GM12878 (cell line): ENCODE data around the gene CPLX1. TPM values are rescaled to one million over a fixed set of nuclear protein-coding genes. Genes with fewer than 3 reads are reported as not detected.

Experiments
- ATAC-seq: fragments of 200-7000 bp; cut with Tn5 transposase; 3 replicates; pipeline ENCODE4 v1.9.1; 2020; ENCODE audit warnings: mild to moderate bottlenecking, moderate library complexity
- BruUV-seq: library from RNA; stranded (reverse); fragments of 400-500 nt; replicated peaks from 2 replicates; lab custom pipeline; 2021; lab: Mats Ljungman, UMichigan
- CTCF ChIA-PET: fragments of 300-600 bp; sonication (Branson Sonifier 250); formaldehyde crosslinking; extraction: SDS; loops from one replicate; lab custom pipeline; 2021; ENCODE audit warnings: inconsistent platforms; lab: Yijun Ruan, JAX
- POLR2A ChIA-PET: fragments of 350-600 bp; formaldehyde crosslinking; extraction: SDS; loops from one replicate; lab custom pipeline; 2021; ENCODE audit warnings: inconsistent platforms; lab: Charles Lee
- RAD21 ChIA-PET: fragments of 300-600 bp; sonication (Branson Sonifier 250); formaldehyde crosslinking; loops from one replicate; lab custom pipeline; 2023; ENCODE audit warnings: antibody characterized with exemption; ENCODE audit not compliant: unreplicated experiment; lab: Charles Lee
- SMC1A ChIA-PET: fragments of 300-600 bp; sonication (Branson Sonifier 250); formaldehyde crosslinking; loops from one replicate; lab custom pipeline; 2023; ENCODE audit not compliant: unreplicated experiment, uncharacterized antibody; lab: Charles Lee
- DNase-seq: peaks from one replicate; pipeline ENCODE4 v3.0.0-alpha.2; 2011; ENCODE audit warnings: low read depth, low spot score
- FAIRE-seq: peaks from 3 replicates; lab custom pipeline; 2011; peaks lifted over from hg19 to GRCh38; lab: Jason Lieb, UNC
- H2AFZ ChIP-seq: 2 replicates; pipeline ENCODE4 v1.6.0; 2011; ENCODE audit warnings: low read depth, low read length, control low read depth; ENCODE audit not compliant: control insufficient read depth
- H3K27ac ChIP-seq: 2 replicates; pipeline ENCODE4 v1.5.1; 2011; ENCODE audit warnings: control low read depth; ENCODE audit not compliant: control insufficient read depth, insufficient read depth
- H3K27me3 ChIP-seq, 2 experiments: replicated peaks in 1 of 2; 2 replicates each; pipeline versions ENCODE4 v1.6.0 to v1.6.1; 2011; ENCODE audit warnings: low read length in 1 of 2; ENCODE audit not compliant: control insufficient read depth in 2 of 2, insufficient read depth in 2 of 2
- H3K36me3 ChIP-seq, 2 experiments: 2 replicates each; pipeline ENCODE4 v1.5.1; 2011; ENCODE audit warnings: low read length in 1 of 2; ENCODE audit not compliant: control insufficient read depth in 2 of 2, insufficient read depth in 2 of 2
- H3K4me1 ChIP-seq: 2 replicates; pipeline ENCODE4 v1.6.1; 2011; ENCODE audit warnings: mild to moderate bottlenecking, low read length, moderate library complexity, mixed read lengths; ENCODE audit not compliant: control insufficient read depth, insufficient read depth
- H3K4me2 ChIP-seq: 2 replicates; pipeline ENCODE4 v1.6.0; 2011; ENCODE audit warnings: control low read depth; ENCODE audit not compliant: control insufficient read depth, insufficient read depth
- H3K4me3 ChIP-seq: fragments of 200-600 bp; sonication (generic); 2 replicates; pipeline ENCODE4 v1.5.1; 2016
- H3K79me2 ChIP-seq: 2 replicates; pipeline ENCODE4 v1.6.0; 2011; ENCODE audit warnings: low read length; ENCODE audit not compliant: control insufficient read depth, insufficient read depth
- H3K9ac ChIP-seq: 2 replicates; pipeline ENCODE4 v1.8.0; 2011; ENCODE audit warnings: low read length, control low read depth, mixed read lengths; ENCODE audit not compliant: control insufficient read depth, insufficient read depth
- H3K9me3 ChIP-seq: replicated peaks from 3 replicates; pipeline ENCODE4 v1.5.1; 2011; ENCODE audit warnings: mild to moderate bottlenecking, low read length; ENCODE audit not compliant: control insufficient read depth, insufficient read depth
- H4K20me1 ChIP-seq: 2 replicates; pipeline ENCODE4 v1.6.0; 2011; ENCODE audit not compliant: control insufficient read depth, insufficient read depth
- CBX5 ChIP-seq: sonication (generic); IDR thresholded peaks from 2 replicates; pipeline ENCODE4 v1.6.1; 2016; ENCODE audit warnings: low read depth, moderate library complexity, mild to moderate bottlenecking, inconsistent platforms
- CREB1 ChIP-seq: IDR thresholded peaks from 2 replicates; pipeline ENCODE4 v1.6.1; 2012; ENCODE audit warnings: low read depth, mild to moderate bottlenecking, inconsistent platforms
- EGR1 ChIP-seq, 2 experiments: IDR thresholded peaks; 1 replicate in 1 of 2; 2 replicates in 1 of 2; pipeline ENCODE4 v1.6.1; 2011 to 2012; ENCODE audit warnings: low read depth in 2 of 2, low read length in 2 of 2, borderline replicate concordance in 1 of 2, mild to moderate bottlenecking in 1 of 2, moderate library complexity in 1 of 2
- GABPA ChIP-seq: IDR thresholded peaks from 2 replicates; pipeline ENCODE4 v1.6.1; 2014; ENCODE audit warnings: antibody characterized with exemption, low read depth, mild to moderate bottlenecking, inconsistent platforms
- HCFC1 ChIP-seq: fragments of 150-350 bp; IDR thresholded peaks from 2 replicates; pipeline ENCODE4 v1.6.1; 2014; ENCODE audit warnings: low read length
- HDAC6 ChIP-seq: fragments of 200-600 bp; sonication (generic); IDR thresholded peaks from one replicate; pipeline ENCODE4 v1.8.0; 2017; ENCODE audit warnings: antibody characterized with exemption; ENCODE audit not compliant: unreplicated experiment
- KLF5 ChIP-seq: fragments of 450-650 bp; IDR thresholded peaks from 2 replicates; pipeline ENCODE4 v1.6.1; 2014; ENCODE audit warnings: mild to moderate bottlenecking; ENCODE audit not compliant: partially characterized antibody
- MEF2B ChIP-seq: fragments of 450-650 bp; IDR thresholded peaks from 2 replicates; pipeline ENCODE4 v1.6.1; 2018; ENCODE audit warnings: mild to moderate bottlenecking, moderate library complexity; ENCODE audit not compliant: partially characterized antibody, poor library complexity, severe bottlenecking
- MXI1 ChIP-seq: fragments of 150-350 bp; IDR thresholded peaks from 2 replicates; pipeline ENCODE4 v1.6.1; 2011; ENCODE audit warnings: low read depth, mild to moderate bottlenecking, inconsistent platforms, low read length, improper control_type of control experiment
- NBN ChIP-seq: fragments of 450-650 bp; IDR thresholded peaks from 2 replicates; pipeline ENCODE4 v1.6.1; 2016
- NFXL1 ChIP-seq: fragments of 450-650 bp; IDR thresholded peaks from 2 replicates; pipeline ENCODE4 v1.6.1; 2017; ENCODE audit warnings: antibody characterized with exemption, mild to moderate bottlenecking, borderline replicate concordance
- PAX8 ChIP-seq: fragments of 450-650 bp; IDR thresholded peaks from 2 replicates; pipeline ENCODE4 v1.6.1; 2017; ENCODE audit warnings: mild to moderate bottlenecking, moderate library complexity
- SMAD1 ChIP-seq: fragments of 450-650 bp; IDR thresholded peaks from 2 replicates; pipeline ENCODE4 v1.6.1; 2018; ENCODE audit warnings: mild to moderate bottlenecking, low read depth; ENCODE audit not compliant: partially characterized antibody
- SP1 ChIP-seq: IDR thresholded peaks from one replicate; pipeline ENCODE4 v1.6.1; 2011; ENCODE audit warnings: low read depth, low read length
- WRNIP1 ChIP-seq: IDR thresholded peaks from 2 replicates; pipeline ENCODE4 v1.6.1; 2011; ENCODE audit warnings: low read depth, low read length, improper control_type of control experiment, borderline replicate concordance
- ZBED1 ChIP-seq: IDR thresholded peaks from 2 replicates; pipeline ENCODE4 v1.6.1; 2016; ENCODE audit warnings: borderline replicate concordance
- ZNF622 ChIP-seq: fragments of 450-650 bp; IDR thresholded peaks from 2 replicates; pipeline ENCODE4 v1.6.1; 2017; ENCODE audit warnings: mild to moderate bottlenecking, inconsistent platforms
- WGBS: methylation state at CpG from one replicate; pipeline ENCODE4 v1.1.6; 2016; ENCODE audit warnings: low lambda C conversion rate; ENCODE audit not compliant: insufficient replicate concordance, insufficient coverage; ENCODE audit errors: missing lambda C conversion rate; 5-methylcytosine and 5-hydroxymethylcytosine counted together
- in situ Hi-C: fragments of 300-500 bp; cut with MboI; formaldehyde crosslinking; loops from 9 replicates; pipeline ENCODE4 v1.14.3; 2018; ENCODE audit warnings: mixed read lengths
- intact Hi-C: fragments of 100-400 bp; cut with micrococcal nuclease; formaldehyde crosslinking; loops from one replicate; pipeline ENCODE4 v1.14.2; 2022; ENCODE audit not compliant: unreplicated experiment
- polyA plus RNA-seq, 11 experiments: library from polyadenylated mRNA; depleted of rRNA in 4 of 11; unstranded in 6 of 11; stranded (reverse) in 5 of 11; fragments of >200 nt; fragmentation: Nextera tagmentation in 4 of 11; fragmentation: Illumina TruSeq in 1 of 11; extraction: Ambion mirVana in 4 of 11; extraction: Trizol in 1 of 11; gene quantifications; 1 replicate in 1 of 11; 2 replicates in 10 of 11; pipeline versions ENCODE4 v1.2.1 to v1.2.3, GENCODE V29; 2011 to 2016; ENCODE audit warnings: inconsistent platforms in 2 of 11, missing spikeins in 2 of 11, low read depth in 1 of 11
- total RNA-seq, 4 experiments: library from RNA; depleted of rRNA in 3 of 4; stranded (reverse); fragments of >200 nt in 3 of 4; fragmentation: Illumina TruSeq in 1 of 4; extraction: Trizol in 1 of 4; gene quantifications; 2 replicates each; pipeline versions ENCODE4 v1.2.1 to v1.2.3, GENCODE V29; 2013 to 2021
- TF ChIP-seq, protein P1 (sequence below): fragments of 450-650 bp; IDR thresholded peaks from 2 replicates; pipeline ENCODE4 v1.6.1; 2017; ENCODE audit warnings: mild to moderate bottlenecking, low read depth, inconsistent platforms; ENCODE audit not compliant: poor library complexity, severe bottlenecking

Gene CPLX1
- total and polyA plus RNA-seq, 10 of the 15 experiments (the other 5 are each of a cell fraction or from before 2014, with no cell fraction given) = 0.04 to 1.2 (median 0.13) TPM; not detected in 5

DNA sequence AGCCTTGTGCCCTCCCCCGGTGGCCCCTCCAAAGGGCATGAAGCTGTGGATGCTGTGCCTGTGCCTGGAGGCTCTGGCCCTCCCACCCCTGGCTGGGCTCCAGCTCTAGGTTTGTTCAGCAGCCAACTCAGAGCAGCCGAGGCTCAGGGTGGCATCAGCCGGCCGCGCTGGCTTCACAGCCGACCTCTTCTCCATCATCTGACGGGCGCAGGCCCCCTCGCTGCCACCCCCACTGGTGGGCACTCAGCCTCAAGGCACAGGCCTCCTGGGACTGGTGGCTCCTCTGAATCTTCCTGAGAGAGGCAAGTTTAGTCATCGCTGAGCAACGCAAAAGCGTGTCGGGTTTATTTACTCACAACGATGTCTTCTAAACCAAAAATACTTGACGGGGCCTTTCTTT is 74.3 kb downstream of the CPLX1 start:
- SMC1A ChIA-PET = no interaction called here
- Histone ChIP-seq H3K27me3 (no peaks in the 10 kb centered on the region), H3K36me3 (peaks cover 11 to 19% of the 10 kb centered on the region in 2 experiments; a peak in 3 of 4 replicates), H3K4me1 (no peaks in the 10 kb centered on the region), H3K4me2 (no peak overlapping the region), H3K4me3 (no peak overlapping the region), H3K9me3 (no peaks in the 10 kb centered on the region), H4K20me1 (no peaks in the 10 kb centered on the region), H2AFZ (no peak overlapping the region), H3K9ac (no peak overlapping the region), H3K79me2 (no peaks in the 10 kb centered on the region)
- BruUV-seq = no TSS peak
- CTCF ChIA-PET = no interaction called here
- DNase-seq (no peak), FAIRE-seq (no peak), ATAC-seq (no peak)
- WGBS = 98% methylated on average over 15 of the region's 15 CpGs
- intact Hi-C loops = no loop called here
- POLR2A ChIA-PET = no interaction called here
- TF ChIP-seq GABPA (no peak), SP1 (no peak), PAX8 (no peak), CBX5 (no peak), MXI1 (no peak), MEF2B (no peak), ZBED1 (no peak), HDAC6 (no peak), NFXL1 (no peak), SMAD1 (no peak), CREB1 (no peak), NBN (no peak), KLF5 (no peak), WRNIP1 (no peak), ZNF622 (no peak), HCFC1 (no peak), EGR1 (IDR thresholded peaks at IDR 0.05; ENCODE audit: borderline replicate concordance in 1 of 2, low read depth in 2 of 2, low read length in 2 of 2) (no peak)
- TF ChIP-seq, protein P1, sequence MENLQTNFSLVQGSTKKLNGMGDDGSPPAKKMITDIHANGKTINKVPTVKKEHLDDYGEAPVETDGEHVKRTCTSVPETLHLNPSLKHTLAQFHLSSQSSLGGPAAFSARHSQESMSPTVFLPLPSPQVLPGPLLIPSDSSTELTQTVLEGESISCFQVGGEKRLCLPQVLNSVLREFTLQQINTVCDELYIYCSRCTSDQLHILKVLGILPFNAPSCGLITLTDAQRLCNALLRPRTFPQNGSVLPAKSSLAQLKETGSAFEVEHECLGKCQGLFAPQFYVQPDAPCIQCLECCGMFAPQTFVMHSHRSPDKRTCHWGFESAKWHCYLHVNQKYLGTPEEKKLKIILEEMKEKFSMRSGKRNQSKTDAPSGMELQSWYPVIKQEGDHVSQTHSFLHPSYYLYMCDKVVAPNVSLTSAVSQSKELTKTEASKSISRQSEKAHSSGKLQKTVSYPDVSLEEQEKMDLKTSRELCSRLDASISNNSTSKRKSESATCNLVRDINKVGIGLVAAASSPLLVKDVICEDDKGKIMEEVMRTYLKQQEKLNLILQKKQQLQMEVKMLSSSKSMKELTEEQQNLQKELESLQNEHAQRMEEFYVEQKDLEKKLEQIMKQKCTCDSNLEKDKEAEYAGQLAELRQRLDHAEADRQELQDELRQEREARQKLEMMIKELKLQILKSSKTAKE = no peak
- TF ChIP-seq, all 136 proteins: peak for 0
- H3K27ac ChIP-seq = no peak overlapping the region
- in situ Hi-C loops = no loop called here
- RAD21 ChIA-PET = no interaction called here
